PC-9 (cell line): ENCODE results near the gene SEMA4A. TPM values are rescaled to one million over a fixed set of nuclear protein-coding genes. Genes with fewer than 3 reads are reported as not detected.

ENCODE experiments used
- BruUV-seq: library from RNA; stranded (reverse); fragments of 400-500 nt; replicated peaks from 2 replicates; lab custom pipeline; 2021; lab: Mats Ljungman, UMichigan
- CTCF ChIA-PET: fragments of 300-600 bp; sonication (Branson Sonifier 250); formaldehyde crosslinking; loops from one replicate; lab custom pipeline; 2022; ENCODE audit warnings: antibody characterized with exemption; lab: Charles Lee
- POLR2A ChIA-PET: fragments of 300-600 bp; sonication (Branson Sonifier 250); formaldehyde crosslinking; loops from one replicate; lab custom pipeline; 2022; ENCODE audit warnings: antibody characterized with exemption; ENCODE audit not compliant: unreplicated experiment; lab: Charles Lee
- DNase-seq, 2 experiments: peaks; one replicate each; pipeline versions ENCODE4 v3.0.0 to v3.0.0-alpha.2; 2015 to 2022; ENCODE audit warnings: mixed read lengths in 1 of 2
- H2AFZ ChIP-seq: fragments of 200-600 bp; sonication (generic); 2 replicates; pipeline ENCODE4 v1.8.1; 2017; ENCODE audit warnings: antibody characterized with exemption
- H3F3A ChIP-seq: fragments of 200-600 bp; sonication (generic); 2 replicates; pipeline ENCODE4 v1.8.1; 2017; ENCODE audit warnings: antibody characterized with exemption, mild to moderate bottlenecking, low read depth; ENCODE audit not compliant: insufficient read depth
- H3K27ac ChIP-seq: fragments of 200-600 bp; sonication (generic); 2 replicates; pipeline ENCODE4 v1.6.1; 2016; ENCODE audit warnings: mixed run types
- H3K27me3 ChIP-seq: fragments of 200-600 bp; sonication (generic); 2 replicates; pipeline ENCODE4 v1.6.1; 2016; ENCODE audit warnings: low read depth, mixed run types; ENCODE audit not compliant: insufficient read depth
- H3K36me3 ChIP-seq: fragments of 200-600 bp; sonication (generic); 2 replicates; pipeline ENCODE4 v1.6.1; 2016; ENCODE audit warnings: low read depth, mixed run types
- H3K4me1 ChIP-seq: fragments of 200-600 bp; sonication (generic); replicated peaks from 2 replicates; pipeline ENCODE4 v1.6.1; 2016; ENCODE audit warnings: mixed run types; ENCODE audit not compliant: insufficient read depth
- H3K4me2 ChIP-seq: fragments of 200-600 bp; sonication (generic); 2 replicates; pipeline ENCODE4 v1.6.1; 2017; ENCODE audit warnings: mixed run types
- H3K4me3 ChIP-seq: fragments of 200-600 bp; sonication (generic); 2 replicates; pipeline ENCODE4 v1.6.1; 2016; ENCODE audit warnings: mixed run types
- H3K79me2 ChIP-seq: fragments of 200-600 bp; sonication (generic); 2 replicates; pipeline ENCODE4 v1.6.1; 2017; ENCODE audit warnings: low read depth, mixed run types
- H3K9me2 ChIP-seq: fragments of 200-600 bp; sonication (generic); 2 replicates; pipeline ENCODE4 v1.8.1; 2017; ENCODE audit warnings: mild to moderate bottlenecking; ENCODE audit not compliant: insufficient read depth
- H3K9me3 ChIP-seq: fragments of 200-600 bp; sonication (generic); 2 replicates; pipeline ENCODE4 v1.8.1; 2016; ENCODE audit warnings: low read depth; ENCODE audit not compliant: insufficient read depth
- H4K20me1 ChIP-seq: fragments of 200-600 bp; sonication (generic); 2 replicates; pipeline ENCODE4 v1.8.1; 2017; ENCODE audit not compliant: insufficient read depth
- EZH2 ChIP-seq: fragments of 200-600 bp; sonication (generic); IDR thresholded peaks from 2 replicates; pipeline ENCODE4 v1.8.0; 2017; ENCODE audit warnings: antibody characterized with exemption, low read depth
- intact Hi-C: fragments of 100-400 bp; cut with micrococcal nuclease; formaldehyde crosslinking; loops from one replicate; pipeline ENCODE4 v1.10.0; 2022; ENCODE audit not compliant: unreplicated experiment
- total RNA-seq: library from RNA; stranded (reverse); gene quantifications from 2 replicates; pipeline ENCODE4 v1.2.3, GENCODE V29; 2021
- TF ChIP-seq, protein P1 (sequence below): fragments of 200-600 bp; sonication (generic); conservative IDR thresholded peaks from 2 replicates; pipeline ENCODE4 v1.6.1; 2017; ENCODE audit warnings: mixed run types, antibody characterized with exemption, mild to moderate bottlenecking, moderate library complexity

Gene SEMA4A
- total RNA-seq, 1 experiment from 2014 or later: 16.2 TPM

DNA sequence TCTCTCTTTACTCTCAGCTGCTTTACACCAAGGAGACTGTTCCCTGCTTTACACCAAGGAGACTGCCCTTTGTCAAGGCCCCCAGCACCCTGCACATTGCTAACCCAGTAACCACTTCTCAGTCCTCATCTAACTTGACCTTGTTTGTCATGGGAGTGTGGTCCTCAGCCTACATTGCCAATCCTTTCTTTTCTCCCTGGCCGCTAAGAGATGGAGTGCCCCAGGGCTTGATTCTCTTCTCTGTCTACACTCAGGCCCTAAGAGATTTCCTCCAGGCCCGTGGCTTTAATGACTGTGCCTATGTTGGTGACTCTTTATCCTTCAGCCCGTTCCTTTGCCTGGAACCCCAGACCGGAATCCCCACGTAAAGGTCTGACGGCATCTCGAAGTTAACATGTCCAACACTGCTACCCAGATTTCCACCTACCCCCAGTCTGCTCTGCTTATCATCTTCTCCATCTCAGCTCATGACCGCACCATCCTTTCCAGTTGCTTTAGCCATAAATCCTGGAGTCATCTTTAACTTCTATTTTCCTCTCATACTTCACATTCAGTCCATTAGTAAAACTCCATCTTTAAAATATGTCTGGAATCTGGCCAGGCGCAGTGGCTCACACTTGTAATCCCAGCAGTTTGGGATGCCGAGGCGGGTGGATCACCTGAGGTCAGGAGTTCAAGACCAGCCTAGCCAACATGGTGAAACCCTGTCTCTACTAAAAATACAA is 9.5 kb upstream of the SEMA4A start:
- Histone ChIP-seq H3K9me2 (no peaks in the 10 kb centered on the region), H3K4me1 (no peaks in the 10 kb centered on the region), H3K27ac (no peak overlapping the region), H3K27me3 (peaks cover 10% of the 10 kb centered on the region; the same call in 1 of the 2 replicates), H3K79me2 (no peaks in the 10 kb centered on the region), H3K4me3 (no peak overlapping the region), H2AFZ (no peak overlapping the region), H3F3A (peaks cover 55% of the 10 kb centered on the region), H3K4me2 (no peak overlapping the region), H4K20me1 (peaks cover 13% of the 10 kb centered on the region; the same call in 1 of the 2 replicates), H3K9me3 (no peaks in the 10 kb centered on the region), H3K36me3 (no peaks in the 10 kb centered on the region)
- ChIA-PET CTCF (no interaction called here), POLR2A (interaction anchor here (0.5 kb wide), 1 partner anchor 221 kb away, joined by 10 read pairs; no protein-coding TSS in a partner anchor)
- no peak for DNase-seq
- TSS peak; percentile 5 for BruUV-seq
- TF ChIP-seq, protein P1, sequence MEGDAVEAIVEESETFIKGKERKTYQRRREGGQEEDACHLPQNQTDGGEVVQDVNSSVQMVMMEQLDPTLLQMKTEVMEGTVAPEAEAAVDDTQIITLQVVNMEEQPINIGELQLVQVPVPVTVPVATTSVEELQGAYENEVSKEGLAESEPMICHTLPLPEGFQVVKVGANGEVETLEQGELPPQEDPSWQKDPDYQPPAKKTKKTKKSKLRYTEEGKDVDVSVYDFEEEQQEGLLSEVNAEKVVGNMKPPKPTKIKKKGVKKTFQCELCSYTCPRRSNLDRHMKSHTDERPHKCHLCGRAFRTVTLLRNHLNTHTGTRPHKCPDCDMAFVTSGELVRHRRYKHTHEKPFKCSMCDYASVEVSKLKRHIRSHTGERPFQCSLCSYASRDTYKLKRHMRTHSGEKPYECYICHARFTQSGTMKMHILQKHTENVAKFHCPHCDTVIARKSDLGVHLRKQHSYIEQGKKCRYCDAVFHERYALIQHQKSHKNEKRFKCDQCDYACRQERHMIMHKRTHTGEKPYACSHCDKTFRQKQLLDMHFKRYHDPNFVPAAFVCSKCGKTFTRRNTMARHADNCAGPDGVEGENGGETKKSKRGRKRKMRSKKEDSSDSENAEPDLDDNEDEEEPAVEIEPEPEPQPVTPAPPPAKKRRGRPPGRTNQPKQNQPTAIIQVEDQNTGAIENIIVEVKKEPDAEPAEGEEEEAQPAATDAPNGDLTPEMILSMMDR: no peak
- no peak for TF ChIP-seq EZH2
- intact Hi-C loops: no loop called here

DNA sequence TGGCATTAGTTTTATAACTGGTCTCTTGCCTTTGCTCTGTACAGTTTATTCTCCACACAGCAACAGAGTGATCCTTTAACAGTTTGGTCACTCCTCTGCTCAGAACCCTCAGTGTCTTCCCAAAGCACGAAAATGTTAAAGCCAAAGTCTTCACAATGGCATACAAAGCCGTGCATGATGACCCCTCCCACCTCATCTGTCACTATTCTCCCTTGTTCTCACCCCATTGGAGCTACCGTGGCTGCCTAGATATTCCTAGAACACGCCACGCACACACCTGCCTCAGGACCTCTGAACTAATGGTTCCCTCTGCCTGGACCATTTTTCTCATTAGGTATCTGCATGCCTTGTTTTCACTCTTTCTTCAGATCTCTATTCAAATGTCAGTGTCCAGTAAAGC is 8.6 kb upstream of the SEMA4A start:
- no peak overlapping the region for H3K4me3 ChIP-seq
- intact Hi-C loops: loop anchor here (5.0 kb wide), 1 partner anchor 173 kb away; no protein-coding TSS in a partner anchor
- CTCF ChIA-PET: interaction anchor here (0.6 kb wide), 1 partner anchor 26 kb away, joined by 13 read pairs; no protein-coding TSS in a partner anchor
- H3F3A ChIP-seq: peaks cover 51% of the 10 kb centered on the region
- no TSS peak for BruUV-seq
- no peaks in the 10 kb centered on the region for H3K36me3 ChIP-seq
- H3K79me2 ChIP-seq: no peaks in the 10 kb centered on the region
- peaks cover 8% of the 10 kb centered on the region; the same call in 1 of the 2 replicates for H4K20me1 ChIP-seq
- H3K27ac ChIP-seq: no peak overlapping the region
- H3K9me3 ChIP-seq: no peaks in the 10 kb centered on the region
- H2AFZ ChIP-seq: no peak overlapping the region
- no peaks in the 10 kb centered on the region for H3K9me2 ChIP-seq
- no peak overlapping the region for H3K4me2 ChIP-seq
- POLR2A ChIA-PET: interaction anchor here (0.5 kb wide), 1 partner anchor 220 kb away, joined by 10 read pairs; no protein-coding TSS in a partner anchor
- DNase-seq: no peak
- peaks cover 15% of the 10 kb centered on the region; the same call in 1 of the 2 replicates for H3K27me3 ChIP-seq
- no peak for TF ChIP-seq EZH2
- TF ChIP-seq, protein P1: no peak
- no peaks in the 10 kb centered on the region for H3K4me1 ChIP-seq

- Histone ChIP-seq H3K79me2 (no peaks in the 10 kb centered on the region), H3K9me3 (no peaks in the 10 kb centered on the region), H2AFZ (no peak overlapping the region), H3K27ac (no peak overlapping the region), H4K20me1 (0 out of 2 replicates have a peak, but pooled peaks cover 4% of the 10 kb centered on the region), H3K27me3 (peaks cover 15% of the 10 kb centered on the region; the same call in 1 of the 2 replicates), H3K9me2 (no peaks in the 10 kb centered on the region), H3K4me1 (no peaks in the 10 kb centered on the region), H3K36me3 (no peaks in the 10 kb centered on the region), H3K4me3 (no peak overlapping the region), H3F3A (peaks cover 46% of the 10 kb centered on the region), H3K4me2 (no peak overlapping the region)
- DNase-seq: no peak
- no TSS peak for BruUV-seq
- no peak for TF ChIP-seq EZH2
- TF ChIP-seq, protein P1: no peak
- ChIA-PET POLR2A (interaction anchor here (0.5 to 1.0 kb wide), 8 partner anchors 19 to 953 kb away, joined by 3 to 15 read pairs (median 7); partner anchors contain the start of genes MEF2D and PMF1), CTCF (interaction anchor here (0.6 to 1.5 kb wide), 7 partner anchors 14 to 88 kb away, joined by 3 to 32 read pairs (median 4); partner anchors contain the start of genes PMF1 and SLC25A44)
- intact Hi-C loops: loop anchor here (1.0 to 5.0 kb wide), 2 partner anchors 80 to 172 kb away; no protein-coding TSS in a partner anchor
These were observed 7.8 kb upstream of the SEMA4A start for GRCh38 chr1:156145650-156146019.
